ENCODE data around the gene LRRC8B.
"Not testable (repeated sequence)": the region's sequence is repeated elsewhere in the genome, so short reads cannot be mapped to it uniquely, and the experiment has no call there.

LRRC8B gene

DNA sequence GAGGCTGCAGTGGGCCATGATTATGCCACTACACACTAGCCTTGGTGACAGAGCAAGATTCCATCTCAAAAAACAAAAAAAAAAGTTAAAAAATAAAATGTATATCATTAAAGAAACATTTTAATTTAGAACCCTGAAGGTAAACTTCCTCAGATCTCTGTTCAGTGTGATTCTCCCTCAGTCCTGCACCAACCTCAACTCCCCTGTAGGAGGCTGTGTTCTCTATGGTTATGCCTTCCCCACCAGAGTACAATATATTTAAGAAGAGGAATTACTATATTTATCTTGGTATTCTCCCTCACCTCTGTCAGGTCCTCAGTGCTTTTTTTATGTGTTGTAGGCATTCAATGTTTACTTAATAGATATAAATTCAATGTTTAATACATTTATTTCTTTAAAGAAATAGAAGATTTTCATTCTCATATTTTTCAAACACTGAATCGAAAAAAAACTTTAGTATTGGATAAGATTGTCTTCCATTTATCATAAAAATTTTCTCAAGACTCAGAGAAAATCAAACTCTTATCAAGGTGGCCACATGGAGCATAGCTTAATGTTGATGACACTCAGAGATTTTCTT lies 4.8 kb upstream of the LRRC8B start:
- Histone ChIP-seq H2AFZ (ENCODE audit: low read depth, low read length, severe bottlenecking) (no peak overlapping the region), H4K20me1 (ENCODE audit: low read depth, low read length) (no peaks in the 10 kb centered on the region), H3K4me3 (ENCODE audit: insufficient read depth, low read length, poor library complexity, severe bottlenecking) (no peak overlapping the region), H3K9me2 (replicated peaks; ENCODE audit: insufficient read depth, low read length) (no peaks in the 10 kb centered on the region), H3K4me2 (ENCODE audit: low read depth, low read length, poor library complexity, severe bottlenecking) (no peak overlapping the region), H3F3A (ENCODE audit: insufficient read depth) (peaks cover 12% of the 10 kb centered on the region), H3K36me3 (ENCODE audit: low read length) (no peaks in the 10 kb centered on the region), H3K9me3 (ENCODE audit: insufficient read depth, low read length) (no peaks in the 10 kb centered on the region), H3K79me2 (ENCODE audit: insufficient read depth, low read length) (no peaks in the 10 kb centered on the region), H3K27me3 (ENCODE audit: low read length) (no peaks in the 10 kb centered on the region), H3K9ac (ENCODE audit: low read length) (no peak overlapping the region), H3K27ac (ENCODE audit: low read depth, low read length) (no peak overlapping the region)
- TF ChIP-seq, protein P1, sequence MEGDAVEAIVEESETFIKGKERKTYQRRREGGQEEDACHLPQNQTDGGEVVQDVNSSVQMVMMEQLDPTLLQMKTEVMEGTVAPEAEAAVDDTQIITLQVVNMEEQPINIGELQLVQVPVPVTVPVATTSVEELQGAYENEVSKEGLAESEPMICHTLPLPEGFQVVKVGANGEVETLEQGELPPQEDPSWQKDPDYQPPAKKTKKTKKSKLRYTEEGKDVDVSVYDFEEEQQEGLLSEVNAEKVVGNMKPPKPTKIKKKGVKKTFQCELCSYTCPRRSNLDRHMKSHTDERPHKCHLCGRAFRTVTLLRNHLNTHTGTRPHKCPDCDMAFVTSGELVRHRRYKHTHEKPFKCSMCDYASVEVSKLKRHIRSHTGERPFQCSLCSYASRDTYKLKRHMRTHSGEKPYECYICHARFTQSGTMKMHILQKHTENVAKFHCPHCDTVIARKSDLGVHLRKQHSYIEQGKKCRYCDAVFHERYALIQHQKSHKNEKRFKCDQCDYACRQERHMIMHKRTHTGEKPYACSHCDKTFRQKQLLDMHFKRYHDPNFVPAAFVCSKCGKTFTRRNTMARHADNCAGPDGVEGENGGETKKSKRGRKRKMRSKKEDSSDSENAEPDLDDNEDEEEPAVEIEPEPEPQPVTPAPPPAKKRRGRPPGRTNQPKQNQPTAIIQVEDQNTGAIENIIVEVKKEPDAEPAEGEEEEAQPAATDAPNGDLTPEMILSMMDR (IDR thresholded peaks at IDR 0.05; ENCODE audit: insufficient read depth, low read length, poor library complexity, severe bottlenecking): peak; percentile 57
- TF ChIP-seq EZH2phosphoT487 (conservative IDR thresholded peaks at IDR 0.05; ENCODE audit: low read length): no peak

DNA sequence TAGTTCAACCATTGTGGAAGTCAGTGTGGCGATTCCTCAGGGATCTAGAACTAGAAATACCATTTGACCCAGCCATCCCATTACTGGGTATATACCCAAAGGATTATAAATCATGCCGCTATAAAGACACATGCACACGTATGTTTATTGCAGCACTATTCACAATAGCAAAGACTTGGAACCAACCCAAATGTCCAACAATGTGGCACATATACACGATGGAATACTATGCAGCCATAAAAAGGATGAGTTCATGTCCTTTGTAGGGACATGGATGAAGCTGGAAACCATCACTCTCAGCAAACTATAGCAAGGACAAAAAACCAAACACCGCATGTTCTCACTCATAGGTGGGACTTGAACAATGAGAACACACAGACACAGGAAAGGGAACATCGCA lies 2.7 kb upstream of the LRRC8B start:
- not testable (repeated sequence) for H3K9ac ChIP-seq (ENCODE audit: low read length); H3K4me3 ChIP-seq (ENCODE audit: insufficient read depth, low read length, poor library complexity, severe bottlenecking); H3K9me2 ChIP-seq (replicated peaks; ENCODE audit: insufficient read depth, low read length); H3K4me2 ChIP-seq (ENCODE audit: low read depth, low read length, poor library complexity, severe bottlenecking); H3K9me3 ChIP-seq (ENCODE audit: insufficient read depth, low read length); H2AFZ ChIP-seq (ENCODE audit: low read depth, low read length, severe bottlenecking); H3K27ac ChIP-seq (ENCODE audit: low read depth, low read length); H3K36me3 ChIP-seq (ENCODE audit: low read length); H4K20me1 ChIP-seq (ENCODE audit: low read depth, low read length); H3K27me3 ChIP-seq (ENCODE audit: low read length)
- peaks cover 12% of the 10 kb centered on the region for H3F3A ChIP-seq (ENCODE audit: insufficient read depth)
- peaks cover 20% of the 10 kb centered on the region for H3K79me2 ChIP-seq (ENCODE audit: insufficient read depth, low read length)

DNA sequence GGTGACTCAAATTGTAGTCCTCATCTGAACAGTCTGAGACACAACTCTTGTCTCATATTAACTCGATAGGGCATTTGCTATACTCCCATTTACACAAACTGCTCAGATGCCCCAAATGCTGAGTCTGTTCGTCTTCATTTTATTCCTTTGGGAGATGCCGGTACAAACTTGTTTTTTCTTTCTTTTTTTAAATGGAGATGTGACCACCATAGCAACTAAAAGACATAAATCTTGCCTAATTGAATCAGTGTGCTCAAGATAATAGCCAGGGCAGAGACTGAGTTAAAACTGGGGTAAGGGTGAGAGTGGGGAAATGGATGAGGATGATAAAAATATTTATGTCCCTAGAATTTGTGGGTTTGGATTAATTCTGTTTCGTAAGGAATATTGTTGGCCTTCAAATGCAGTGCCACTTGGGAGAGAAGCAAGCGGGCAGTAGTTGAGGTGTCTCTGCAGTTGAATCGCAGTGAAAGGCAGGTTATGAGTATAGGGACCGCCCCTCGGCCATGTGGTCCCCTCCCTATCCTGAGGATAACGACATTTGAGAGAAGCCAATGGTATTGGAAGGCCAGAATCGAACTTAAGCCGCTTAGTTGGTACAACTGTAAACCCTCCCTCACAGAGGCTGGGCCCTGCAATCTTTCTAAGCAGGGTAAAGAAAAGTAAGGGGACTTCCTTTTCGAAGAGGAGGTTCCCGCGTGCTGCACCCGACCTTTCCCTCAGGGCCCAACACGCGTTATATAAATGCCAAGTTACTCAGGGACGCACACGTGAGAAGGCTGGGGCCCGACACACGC lies 859 bp upstream of the LRRC8B start:
- Histone ChIP-seq H3K9me2 (replicated peaks; ENCODE audit: insufficient read depth, low read length) (no peaks in the 10 kb centered on the region), H2AFZ (ENCODE audit: low read depth, low read length, severe bottlenecking) (peak overlapping the region; percentile 89), H3K9me3 (ENCODE audit: insufficient read depth, low read length) (no peaks in the 10 kb centered on the region), H3K36me3 (ENCODE audit: low read length) (peaks cover 9% of the 10 kb centered on the region; the same call in 1 of the 2 replicates), H3K9ac (ENCODE audit: low read length) (peak overlapping the region; percentile 81), H3F3A (ENCODE audit: insufficient read depth) (peaks cover 12% of the 10 kb centered on the region), H3K4me3 (ENCODE audit: insufficient read depth, low read length, poor library complexity, severe bottlenecking) (peak overlapping the region; percentile 88), H3K4me2 (ENCODE audit: low read depth, low read length, poor library complexity, severe bottlenecking) (peak overlapping the region; percentile 91), H3K27me3 (ENCODE audit: low read length) (no peaks in the 10 kb centered on the region), H4K20me1 (ENCODE audit: low read depth, low read length) (no peaks in the 10 kb centered on the region), H3K27ac (ENCODE audit: low read depth, low read length) (no peak overlapping the region), H3K79me2 (ENCODE audit: insufficient read depth, low read length) (peaks cover 33% of the 10 kb centered on the region)
- TF ChIP-seq EZH2phosphoT487 (conservative IDR thresholded peaks at IDR 0.05; ENCODE audit: low read length): no peak
- TF ChIP-seq, protein P1 (IDR thresholded peaks at IDR 0.05; ENCODE audit: insufficient read depth, low read length, poor library complexity, severe bottlenecking): no peak

All from SU-DHL-6 (cell line).